GM18520 (cell line): ENCODE measurements around the gene ALKBH4.
A peak's percentile ranks its signal among the peaks of the same experiment; 100 is the strongest.
"Not testable (repeated sequence)": the region's sequence is repeated elsewhere in the genome, so short reads cannot be mapped to it uniquely, and the experiment has no call there.

Experiments used
- ATAC-seq: cut with Tn5 transposase; IDR thresholded peaks from one replicate; pipeline ENCODE4 v1.9.1; 2021; ENCODE audit not compliant: unreplicated experiment

ALKBH4 gene

DNA sequence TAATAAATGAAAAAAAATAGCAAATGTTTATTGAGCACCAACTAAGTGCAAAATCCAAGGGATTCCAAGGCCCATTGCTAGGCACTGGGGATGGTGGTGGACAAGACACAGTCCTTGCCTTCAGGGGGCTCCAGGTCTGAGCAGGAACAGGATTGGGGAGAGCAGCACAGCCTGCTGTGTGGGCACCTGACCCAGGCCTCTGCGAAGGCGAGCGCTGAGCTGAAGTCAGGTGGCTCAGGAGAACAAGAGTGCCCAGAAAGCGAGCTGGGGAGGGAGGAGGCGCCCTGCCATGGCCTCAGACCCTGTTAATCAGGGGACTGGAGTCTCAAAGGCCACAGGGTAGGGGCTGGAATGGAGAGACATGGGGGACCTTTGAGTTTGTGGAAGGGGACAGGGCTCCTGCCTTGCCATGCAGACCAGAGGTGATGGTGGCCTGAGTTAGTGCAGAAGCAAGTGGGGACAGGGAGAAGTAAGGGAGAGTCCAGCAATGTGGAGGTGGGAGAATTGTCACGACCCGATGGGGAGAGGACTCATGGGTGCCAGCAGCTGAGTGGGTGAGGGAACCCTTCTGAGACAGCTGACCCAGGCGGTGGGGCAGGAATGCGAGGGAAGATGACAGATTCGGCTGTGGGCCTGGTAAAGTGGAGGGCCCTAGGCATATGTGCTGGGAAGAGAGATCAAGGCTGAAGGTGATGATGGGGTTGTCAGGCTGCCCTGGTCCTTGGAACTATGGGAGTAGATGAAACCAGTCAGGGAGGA lies 35.3 kb downstream of the ALKBH4 start:
- ATAC-seq = no peak

DNA sequence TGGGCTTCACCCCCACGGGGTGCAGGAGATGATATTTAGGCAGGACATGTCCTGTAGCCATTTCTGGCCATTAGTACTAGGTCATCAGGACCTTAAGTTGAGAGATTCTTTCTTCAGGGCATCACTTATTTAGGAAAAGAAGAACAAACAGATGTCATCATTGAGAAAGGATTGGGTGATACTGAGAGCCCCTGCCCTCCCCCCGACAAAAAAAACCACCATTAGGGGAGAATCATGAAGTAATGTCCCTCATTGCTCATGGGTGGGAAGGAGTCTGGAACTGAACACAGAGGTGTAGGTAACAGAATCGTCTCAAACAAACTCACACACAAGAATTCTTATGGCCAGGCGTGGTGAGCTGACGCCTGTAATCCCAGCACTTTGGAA lies 37.7 kb downstream of the ALKBH4 start:
- ATAC-seq = no peak

DNA sequence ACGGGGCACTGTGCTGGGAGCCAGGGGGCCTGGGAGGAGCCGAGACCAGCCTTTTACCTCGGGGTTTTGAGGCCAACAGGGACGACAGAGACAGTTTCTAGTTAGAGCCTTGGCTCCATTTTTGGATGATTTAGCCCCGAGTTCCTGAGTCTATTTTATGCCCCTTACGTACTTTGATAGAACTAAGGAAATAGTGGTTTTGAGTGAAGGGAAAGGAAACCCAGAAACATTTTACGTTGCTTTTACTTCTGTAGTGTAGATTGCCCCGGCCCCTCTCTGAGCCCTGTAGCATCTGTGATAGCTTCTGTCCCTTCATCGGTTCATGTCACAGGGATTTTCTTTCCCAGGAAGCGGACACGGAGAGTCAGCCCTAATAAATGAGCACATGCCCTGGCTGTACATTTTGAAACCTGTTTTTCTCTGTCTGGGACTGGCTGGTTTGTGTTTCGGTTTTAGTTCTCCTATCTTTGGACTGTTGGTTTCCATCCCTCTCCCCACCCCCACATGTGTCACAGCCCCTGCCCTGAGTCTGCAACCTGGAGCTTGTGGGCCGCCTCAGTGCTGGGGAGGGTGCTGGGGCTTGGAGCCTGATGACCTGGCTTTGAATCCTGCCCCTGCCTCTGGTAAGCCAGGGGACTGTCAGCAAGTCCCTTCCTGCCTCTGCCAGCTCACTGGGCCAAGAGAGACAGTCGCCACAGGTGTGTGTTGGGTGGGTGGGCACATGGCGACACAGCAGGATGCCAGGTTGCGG lies 38.2 kb downstream of the ALKBH4 start:
- no peak for ATAC-seq

DNA sequence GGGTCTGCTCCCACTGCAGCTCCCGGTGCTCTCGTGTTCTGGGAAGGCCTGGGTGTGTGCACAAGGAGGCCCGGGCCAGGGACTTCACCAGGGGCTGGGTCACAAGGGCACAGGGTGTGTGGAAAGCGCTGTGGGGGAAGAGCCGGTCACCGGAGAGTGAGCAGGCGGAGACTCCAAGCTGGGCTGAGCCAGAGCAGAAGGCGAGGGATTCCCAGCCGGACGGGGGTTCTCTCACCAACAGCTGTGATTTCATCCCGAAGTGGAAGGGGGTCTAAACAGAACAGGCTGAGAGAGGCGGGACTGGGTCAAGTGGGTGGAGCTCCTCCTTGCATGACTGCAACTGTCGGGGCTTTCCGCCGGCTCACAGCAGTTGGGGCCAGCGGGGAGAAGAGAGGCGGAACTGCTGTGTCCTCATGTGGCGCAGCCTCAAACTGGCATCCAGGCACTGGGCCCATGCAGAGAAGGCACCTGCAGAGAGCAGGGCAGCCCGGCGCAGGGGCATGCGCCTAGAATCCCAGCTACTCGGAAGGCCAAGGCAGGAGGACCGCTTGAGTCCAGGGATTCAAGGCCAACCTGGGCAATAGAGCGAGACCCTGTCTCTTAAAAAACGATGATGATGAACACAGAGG lies 38.9 kb downstream of the ALKBH4 start:
- ATAC-seq = peak; percentile 47

DNA sequence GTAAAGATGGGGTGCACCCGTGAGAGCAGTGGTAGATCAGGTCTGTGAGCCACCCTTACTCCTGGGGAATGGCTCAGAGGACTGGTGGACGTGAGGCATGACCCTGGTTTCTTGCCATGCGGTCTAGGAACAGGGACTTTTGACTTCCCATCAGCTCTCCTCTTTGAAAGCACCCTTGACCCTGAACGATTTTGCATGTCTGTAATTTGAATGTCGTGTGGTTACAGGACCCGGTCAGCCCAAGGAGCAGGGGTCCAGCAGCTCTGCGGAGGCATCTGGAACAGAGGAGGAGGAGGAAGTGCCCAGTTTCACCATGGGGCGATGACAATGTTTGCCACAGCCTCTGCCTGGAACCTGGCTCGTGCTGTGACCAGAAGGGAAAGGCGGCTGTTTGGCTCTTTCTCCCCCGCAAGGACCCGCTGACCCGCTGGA lies 39.9 kb downstream of the ALKBH4 start:
- ATAC-seq = no peak

DNA sequence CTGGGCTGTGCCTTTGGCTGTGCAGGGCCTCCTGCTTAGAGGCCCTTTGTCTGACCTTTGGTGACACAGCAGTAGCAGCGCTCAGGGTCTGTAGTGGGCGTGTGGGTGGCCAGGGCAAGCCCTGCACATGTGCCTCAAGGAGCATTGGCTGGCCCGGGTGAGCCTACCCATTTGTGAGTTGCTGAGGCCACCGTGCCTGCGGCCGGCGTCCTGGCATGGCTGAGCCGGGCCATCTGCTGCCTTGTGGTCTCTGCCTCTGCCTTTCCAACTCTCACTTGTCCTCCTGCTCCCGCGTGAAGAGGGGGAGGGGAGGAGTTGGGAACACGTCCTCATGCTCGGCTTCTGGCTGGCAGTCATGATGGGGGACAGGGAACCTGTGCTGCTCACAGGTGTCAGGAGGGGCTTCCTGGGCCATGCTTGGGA lies 40.5 kb downstream of the ALKBH4 start:
- ATAC-seq = no peak

DNA sequence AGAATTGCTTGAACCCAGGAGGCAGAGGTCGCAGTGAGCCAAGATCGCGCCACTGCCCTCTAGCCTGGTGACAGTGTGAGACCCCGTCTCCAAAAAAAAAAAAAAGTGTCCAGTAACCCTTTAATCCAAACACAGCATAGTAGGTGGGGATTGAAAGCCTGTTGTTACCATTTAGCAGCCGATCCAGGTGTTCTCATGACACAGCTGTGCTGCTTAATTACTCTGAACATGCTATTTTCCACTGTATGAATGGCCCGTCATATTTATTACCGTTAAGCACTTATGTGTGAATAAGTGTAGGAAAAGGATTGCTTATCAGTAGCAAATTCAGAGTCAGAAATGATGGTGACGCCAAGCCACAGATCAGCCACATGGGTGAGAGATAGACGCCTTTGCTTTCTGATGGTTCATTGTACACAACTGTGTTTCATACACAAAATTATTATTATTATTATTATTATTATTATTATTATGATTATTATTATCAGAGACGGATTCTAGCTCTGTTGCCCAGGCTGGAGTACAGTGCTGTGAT lies 42.9 kb downstream of the ALKBH4 start:
- ATAC-seq = no peak

DNA sequence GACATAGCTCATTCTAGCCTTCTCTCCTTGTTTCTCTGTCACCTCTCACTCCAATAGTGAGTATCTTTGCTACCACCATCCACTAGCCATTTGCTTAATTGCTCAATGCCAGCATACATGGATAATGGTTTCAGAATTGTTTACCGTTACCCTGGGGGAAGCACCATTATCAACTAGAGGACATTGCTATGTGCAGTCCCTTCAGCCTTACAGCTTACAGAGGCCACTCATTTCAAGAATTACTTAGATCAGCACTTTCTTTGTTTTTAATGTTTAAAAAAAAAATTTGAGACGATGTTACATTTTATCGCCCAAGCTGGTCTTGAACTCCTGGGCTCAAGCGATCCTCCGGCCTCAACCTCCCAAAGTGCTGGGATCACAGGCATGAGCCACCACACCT lies 46.1 kb downstream of the ALKBH4 start:
- ATAC-seq = no peak

DNA sequence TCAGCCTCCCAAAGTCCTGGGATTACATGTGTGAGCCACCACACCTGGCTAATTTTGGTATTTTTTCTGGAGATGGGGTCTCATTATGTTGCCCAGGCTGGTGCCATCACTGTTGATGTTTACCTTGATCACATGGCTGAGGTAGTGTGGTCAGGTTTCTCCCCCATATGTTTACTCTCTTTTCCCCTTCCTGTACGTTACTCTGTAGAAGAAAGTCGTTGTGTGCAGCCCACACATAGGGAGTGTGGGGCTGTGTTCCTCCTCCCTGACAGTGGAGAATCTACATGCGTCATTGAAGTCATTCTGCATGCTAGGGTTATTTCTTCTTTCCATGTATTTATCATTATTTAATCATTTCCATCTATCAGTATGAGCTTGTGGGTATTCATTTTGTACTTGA lies 47.6 kb downstream of the ALKBH4 start:
- ATAC-seq = no peak

DNA sequence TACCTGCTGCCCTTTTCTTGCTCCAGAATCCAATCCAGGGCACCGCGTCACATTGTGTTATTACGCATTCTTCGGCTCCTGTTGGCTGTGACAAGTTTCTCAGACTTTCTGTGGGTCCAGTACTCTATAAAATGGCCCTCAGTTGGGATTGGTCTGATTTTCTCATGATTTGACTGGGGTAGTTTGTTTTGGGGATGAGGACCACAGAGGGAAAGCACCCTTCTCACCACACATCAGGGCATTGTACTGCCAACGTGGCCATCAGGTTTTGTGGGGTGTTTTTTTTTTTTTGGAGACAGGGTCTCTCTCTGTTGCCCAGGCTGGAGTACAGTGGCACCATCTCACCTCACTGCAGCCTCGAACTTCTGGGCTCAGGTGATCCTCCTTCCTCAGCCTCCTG lies 48.3 kb downstream of the ALKBH4 start:
- ATAC-seq = no peak

DNA sequence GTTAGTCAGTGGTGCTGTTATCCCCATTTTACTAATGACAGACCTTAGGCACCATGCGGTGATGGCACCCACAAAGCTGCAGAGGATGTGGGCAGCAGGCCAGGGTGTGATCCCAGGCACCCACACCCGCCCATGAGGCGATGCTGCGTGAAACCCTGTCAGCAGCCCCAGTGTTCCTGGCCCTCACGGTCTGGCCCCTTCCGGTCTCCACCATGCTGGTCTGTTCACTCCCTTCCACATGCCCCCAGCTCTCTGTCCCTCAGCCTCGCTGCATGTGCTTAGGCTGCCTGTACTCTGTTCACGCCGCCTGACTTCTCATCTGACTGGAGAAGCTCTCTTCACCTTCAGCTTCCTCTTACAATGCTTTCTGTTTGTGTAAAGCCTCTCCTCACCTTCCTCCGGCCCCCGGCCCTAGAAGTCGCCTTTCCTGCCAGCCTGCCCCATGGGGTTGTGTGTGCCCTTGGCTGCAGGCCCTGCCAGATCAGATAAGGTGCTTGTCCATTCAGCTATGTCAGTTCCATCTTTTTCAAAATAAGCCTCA lies 48.9 kb downstream of the ALKBH4 start:
- ATAC-seq = peak; percentile 46

DNA sequence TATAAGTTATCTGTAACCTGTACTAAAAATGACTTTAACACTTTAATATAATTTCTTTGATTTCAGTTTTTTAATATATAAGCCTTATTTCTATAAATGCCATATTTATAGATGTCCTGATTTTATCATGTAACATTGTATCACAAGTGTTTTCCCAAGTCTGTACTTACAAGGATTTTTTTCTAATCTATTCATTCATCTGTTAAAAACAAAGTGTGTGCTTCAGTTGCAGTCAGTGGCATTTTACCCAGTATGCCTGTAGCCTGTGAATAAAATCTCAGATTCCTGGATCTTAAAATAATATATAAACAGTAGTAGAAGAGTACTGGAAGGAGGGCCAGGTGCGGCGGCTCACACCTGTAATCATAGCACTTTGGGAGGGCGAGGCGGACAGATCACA lies 51.1 kb downstream of the ALKBH4 start:
- ATAC-seq = no peak

DNA sequence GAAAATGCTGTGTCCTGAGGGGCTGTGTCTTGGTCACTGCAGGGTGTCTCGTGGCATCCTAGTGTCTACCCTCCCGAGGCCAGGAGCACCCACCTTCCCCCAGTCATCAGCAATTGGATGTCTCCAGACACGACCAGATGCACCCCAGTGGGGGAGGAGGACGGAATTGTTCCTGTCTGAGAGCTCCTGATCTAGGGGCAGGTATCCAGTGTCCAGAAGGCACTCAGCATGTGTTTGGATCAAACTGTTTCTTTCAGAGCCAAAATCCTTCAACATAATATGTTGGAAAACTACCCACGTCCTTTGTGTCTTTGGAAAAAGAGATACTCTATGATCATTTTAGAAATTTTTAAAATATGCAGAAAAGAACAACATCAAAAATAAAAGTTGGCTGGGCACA lies 51.6 kb downstream of the ALKBH4 start:
- no peak for ATAC-seq

DNA sequence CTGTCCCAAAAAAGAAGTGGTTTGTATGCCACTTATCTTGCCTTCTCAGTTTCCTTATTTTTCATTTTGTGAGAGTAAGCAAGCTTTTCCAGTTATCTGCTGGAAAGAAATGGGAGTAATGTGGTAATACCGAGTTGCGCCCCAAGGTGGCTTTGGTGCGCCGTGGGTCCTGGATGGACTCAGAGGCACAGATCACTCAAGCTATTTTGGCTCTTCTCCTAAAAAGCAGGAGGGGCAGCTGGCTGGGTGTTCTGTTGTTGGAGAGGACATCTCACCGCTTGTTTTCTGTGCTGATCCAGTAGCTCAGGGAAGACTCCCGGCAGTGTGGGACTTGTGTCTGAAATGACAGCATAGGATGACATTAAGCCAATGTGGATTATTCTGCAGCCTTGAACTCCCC lies 52.1 kb downstream of the ALKBH4 start:
- no peak for ATAC-seq

DNA sequence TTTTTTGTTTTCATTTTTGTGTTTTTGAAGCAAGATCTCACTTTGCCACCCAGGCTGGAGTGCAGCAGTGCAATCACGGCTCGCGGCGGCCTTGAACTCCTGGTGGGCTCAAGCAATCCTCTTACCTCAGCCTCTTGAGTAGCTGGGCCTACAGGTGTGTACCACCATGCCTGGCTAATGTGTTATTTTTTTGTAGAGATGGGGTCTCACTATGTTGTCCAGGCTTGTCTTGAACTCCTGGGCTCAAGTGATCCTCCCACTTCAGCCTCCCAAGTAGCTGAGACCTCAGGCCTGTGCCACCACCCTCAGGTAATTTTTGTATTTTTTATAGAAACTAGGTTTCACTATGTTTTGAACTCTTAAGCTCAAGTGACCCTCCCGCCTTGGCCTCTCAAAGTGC lies 53.7 kb downstream of the ALKBH4 start:
- ATAC-seq = no peak

DNA sequence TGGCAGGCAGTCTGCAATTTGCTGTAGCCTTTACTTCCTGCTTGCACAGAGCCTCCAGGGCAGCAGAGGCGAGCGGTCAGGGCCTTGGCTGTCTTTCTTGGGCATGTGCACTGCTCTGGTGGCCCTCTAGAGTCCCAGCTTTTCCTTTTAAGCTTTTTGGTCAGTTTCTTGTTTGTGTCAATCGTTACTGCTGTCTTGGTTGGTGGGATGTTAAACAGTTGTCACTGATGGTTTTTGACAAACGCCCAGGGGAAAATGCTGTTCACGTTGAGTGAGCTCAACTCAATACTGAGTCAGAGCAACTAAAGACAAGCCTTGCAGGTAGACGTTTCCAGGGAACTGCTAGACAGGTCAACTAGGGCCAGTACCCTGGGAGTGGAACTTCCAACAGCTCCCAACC lies 54.5 kb downstream of the ALKBH4 start:
- no peak for ATAC-seq

DNA sequence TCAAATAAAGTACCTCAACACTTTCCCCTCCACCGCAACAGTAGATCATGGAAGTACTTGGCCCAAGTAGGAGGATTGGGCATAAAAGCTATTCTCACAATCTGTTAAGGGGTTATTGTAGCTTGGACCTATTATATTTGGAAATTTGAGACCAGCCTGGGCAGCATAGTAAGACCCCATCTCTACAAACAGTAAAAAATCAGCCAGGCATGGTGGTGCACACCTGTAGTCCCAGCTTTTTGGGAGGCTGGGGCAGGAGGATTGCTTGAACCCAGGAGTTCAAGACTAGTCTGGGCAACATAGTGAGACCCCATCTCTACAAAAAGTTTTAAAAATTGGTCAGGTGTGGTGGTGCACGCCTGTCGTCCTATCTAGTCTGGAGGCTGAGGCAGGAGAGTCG lies 55.3 kb downstream of the ALKBH4 start:
- ATAC-seq = no peak

DNA sequence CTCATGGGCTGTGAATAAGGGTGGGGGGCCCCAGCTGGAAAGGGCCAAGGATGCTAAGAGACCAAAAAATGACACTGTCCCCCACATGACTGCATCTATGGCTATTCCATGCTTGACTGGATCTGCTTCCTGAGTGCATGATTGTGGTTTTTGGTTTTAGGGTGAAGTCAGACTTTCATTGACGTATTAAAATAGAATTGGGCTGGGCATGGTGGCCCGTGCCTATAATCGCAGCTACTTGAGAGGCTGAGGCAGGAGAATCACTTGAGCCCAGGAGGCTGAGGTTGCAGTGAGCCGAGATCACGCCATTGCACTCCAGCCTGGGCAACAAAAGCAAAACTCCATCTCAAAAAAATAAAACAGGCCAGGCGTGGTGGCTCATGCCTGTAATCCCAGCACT lies 56.1 kb downstream of the ALKBH4 start:
- ATAC-seq = not testable (repeated sequence)

DNA sequence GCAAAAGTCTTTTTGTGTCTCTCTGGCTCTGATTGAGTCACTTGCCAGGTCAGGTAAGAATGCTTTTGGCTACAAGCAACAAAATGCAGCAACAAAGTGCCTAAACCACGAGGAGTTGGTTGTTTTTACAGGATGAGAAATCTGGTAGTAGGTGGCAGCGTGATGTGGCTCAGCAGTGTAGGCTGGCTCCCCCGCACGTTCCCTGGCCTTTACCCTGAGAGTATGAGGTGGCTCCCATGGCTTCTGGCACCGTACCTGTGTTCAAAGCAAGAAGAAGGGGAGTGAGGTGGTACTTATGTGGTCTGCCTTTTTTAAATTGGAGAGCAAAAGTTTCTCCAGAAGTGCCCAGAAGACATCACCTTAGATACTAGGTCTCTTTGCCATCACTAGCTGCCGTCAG lies 56.8 kb downstream of the ALKBH4 start:
- ATAC-seq = no peak
